Activated CD4-positive, alpha-beta memory T cell treated with anti-CD3 and anti-CD28 coated beads, Interleukin-2, amount 10 ng/mL, durations not matched to agents 7 days and 5 days (primary cell): ENCODE data around the gene LYPD6. TPM values are rescaled to one million over a fixed set of nuclear protein-coding genes. Genes with fewer than 3 reads are reported as not detected.

Experiments
- CTCF ChIA-PET: fragments of 350-600 bp; sonication (Branson Sonifier 250); formaldehyde crosslinking; loops from one replicate; lab custom pipeline; 2021; ENCODE audit warnings: antibody characterized with exemption, inconsistent platforms; lab: Charles Lee
- POLR2A ChIA-PET: fragments of 350-600 bp; sonication (Branson Sonifier 250); formaldehyde crosslinking; loops from one replicate; lab custom pipeline; 2021; ENCODE audit warnings: antibody characterized with exemption; lab: Charles Lee
- DNase-seq: peaks from one replicate; pipeline ENCODE4 v3.0.0-alpha.2; 2020
- H3K27ac Mint-ChIP-seq: one replicate; pipeline ENCODE4 v1.8.0; 2021; ENCODE audit warnings: mild to moderate bottlenecking, mixed read lengths
- H3K27me3 Mint-ChIP-seq: one replicate; pipeline ENCODE4 v1.8.0; 2021; ENCODE audit warnings: mixed read lengths
- H3K36me3 Mint-ChIP-seq: one replicate; pipeline ENCODE4 v1.8.0; 2021; ENCODE audit warnings: low read depth, mixed read lengths
- H3K4me1 Mint-ChIP-seq: one replicate; pipeline ENCODE4 v1.8.0; 2021; ENCODE audit warnings: mixed read lengths
- H3K4me3 Mint-ChIP-seq: one replicate; pipeline ENCODE4 v1.8.0; 2021; ENCODE audit warnings: mild to moderate bottlenecking, mixed read lengths
- H3K9me3 Mint-ChIP-seq: one replicate; pipeline ENCODE4 v1.8.0; 2021; ENCODE audit warnings: mixed read lengths
- total RNA-seq, 2 experiments: library from RNA; stranded (reverse); gene quantifications; one replicate each; pipeline ENCODE4 v1.2.3, GENCODE V29; 2021

LYPD6 gene
- total RNA-seq, 2 experiments from 2014 or later = not detected

DNA sequence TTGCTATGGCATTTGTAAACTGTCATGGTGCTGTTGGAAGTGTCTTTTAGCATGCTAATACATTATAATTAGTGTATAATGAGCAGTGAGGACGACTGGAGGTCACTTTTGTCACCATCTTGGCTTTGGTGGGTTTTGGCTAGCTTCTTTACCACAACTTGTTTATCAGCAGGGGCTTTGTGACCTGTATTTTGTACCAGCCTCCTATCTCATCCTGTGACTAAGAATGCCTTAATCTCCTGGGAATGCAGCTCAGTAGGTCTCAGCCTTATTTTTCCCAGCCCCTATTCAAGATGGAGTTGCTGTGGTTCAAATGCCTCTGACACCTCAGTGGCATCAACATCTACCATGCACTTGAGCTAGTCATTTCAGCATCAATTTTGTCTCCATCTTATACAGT is 29.7 kb downstream of the LYPD6 start:
- Mint-ChIP-seq H3K36me3 (no peaks in the 10 kb centered on the region), H3K27me3 (peaks cover 11% of the 10 kb centered on the region), H3K4me1 (no peaks in the 10 kb centered on the region), H3K4me3 (no peak overlapping the region), H3K9me3 (no peaks in the 10 kb centered on the region), H3K27ac (no peak overlapping the region)
- CTCF ChIA-PET = no interaction called here
- POLR2A ChIA-PET = no interaction called here
- DNase-seq = no peak

DNA sequence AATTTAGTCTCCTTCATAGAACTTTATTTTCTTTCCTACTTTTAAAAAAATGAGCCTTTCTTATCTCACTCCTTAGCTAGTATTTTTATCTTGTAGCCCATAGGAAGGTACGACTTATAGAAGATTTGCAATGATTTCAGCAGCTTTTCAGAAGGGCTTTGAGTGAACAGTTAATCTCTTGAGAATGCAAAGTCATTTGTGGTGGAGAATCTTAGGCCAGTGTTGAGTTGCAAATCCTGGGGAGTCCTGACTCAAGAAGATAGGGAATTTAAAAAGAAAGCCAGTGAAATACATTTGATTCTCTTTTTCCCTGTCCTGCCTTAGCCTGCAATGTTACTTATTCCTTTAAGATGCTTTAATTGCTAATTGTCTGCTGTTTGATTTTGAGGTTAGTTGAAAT is 33.6 kb downstream of the LYPD6 start:
- ChIA-PET CTCF (no interaction called here), POLR2A (no interaction called here)
- no peaks in the 10 kb centered on the region for H3K36me3 Mint-ChIP-seq
- H3K4me1 Mint-ChIP-seq = no peaks in the 10 kb centered on the region
- no peak for DNase-seq
- H3K9me3 Mint-ChIP-seq = no peaks in the 10 kb centered on the region
- peaks cover 18% of the 10 kb centered on the region for H3K27me3 Mint-ChIP-seq
- H3K4me3 Mint-ChIP-seq = no peak overlapping the region
- no peak overlapping the region for H3K27ac Mint-ChIP-seq

DNA sequence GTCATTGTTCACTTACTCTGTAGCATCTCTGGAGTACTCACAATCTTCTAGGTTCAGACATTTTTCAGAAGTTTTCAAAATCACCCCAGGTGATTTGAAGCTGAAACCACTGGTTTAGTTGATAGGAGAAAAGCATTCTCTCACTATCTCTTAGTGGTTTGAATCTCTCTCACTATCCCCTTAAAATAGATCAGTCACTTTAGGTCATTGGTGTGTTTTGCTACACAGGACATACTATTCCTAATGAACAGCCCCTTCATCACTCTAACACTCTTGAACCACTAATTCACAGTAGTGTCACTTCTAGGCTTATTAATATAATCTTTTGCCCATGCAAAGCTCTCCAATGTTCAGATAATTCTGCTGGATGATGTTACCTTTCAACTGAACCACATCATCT is 34.5 kb downstream of the LYPD6 start:
- Mint-ChIP-seq H3K27ac (no peak overlapping the region), H3K36me3 (no peaks in the 10 kb centered on the region), H3K4me1 (no peaks in the 10 kb centered on the region), H3K4me3 (no peak overlapping the region), H3K27me3 (peaks cover 22% of the 10 kb centered on the region), H3K9me3 (no peaks in the 10 kb centered on the region)
- CTCF ChIA-PET = no interaction called here
- no peak for DNase-seq
- POLR2A ChIA-PET = no interaction called here

DNA sequence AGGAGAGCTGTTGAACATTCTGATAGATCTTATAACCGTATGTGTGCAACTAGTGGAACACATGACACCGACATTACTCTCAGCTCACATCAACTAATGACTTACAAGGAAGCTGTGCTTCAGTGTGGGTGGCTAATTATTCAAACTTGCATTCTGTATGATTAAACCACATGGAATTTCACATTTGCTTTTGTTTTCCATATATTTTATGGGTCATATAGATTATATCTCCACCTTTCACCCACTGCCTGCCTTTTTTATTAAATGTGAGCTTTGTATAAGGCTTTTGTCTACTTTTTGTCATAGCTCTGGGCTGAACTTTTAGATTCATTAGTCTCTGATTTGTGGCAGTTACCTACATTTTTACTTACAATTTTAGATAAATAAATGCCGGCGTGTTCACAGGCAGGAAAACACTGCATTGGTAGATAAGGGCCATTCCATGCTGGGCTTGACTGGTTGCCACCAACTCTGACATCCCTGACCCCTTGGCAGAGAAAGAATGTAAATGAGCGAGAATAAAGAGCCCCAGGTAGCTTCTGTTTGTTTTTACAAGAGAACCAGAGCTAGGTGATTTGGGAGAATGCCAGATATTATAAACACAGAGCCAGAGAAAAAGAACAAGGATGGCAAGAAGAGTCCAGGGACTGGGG is 35.7 kb downstream of the LYPD6 start:
- ChIA-PET POLR2A (no interaction called here), CTCF (no interaction called here)

DNA sequence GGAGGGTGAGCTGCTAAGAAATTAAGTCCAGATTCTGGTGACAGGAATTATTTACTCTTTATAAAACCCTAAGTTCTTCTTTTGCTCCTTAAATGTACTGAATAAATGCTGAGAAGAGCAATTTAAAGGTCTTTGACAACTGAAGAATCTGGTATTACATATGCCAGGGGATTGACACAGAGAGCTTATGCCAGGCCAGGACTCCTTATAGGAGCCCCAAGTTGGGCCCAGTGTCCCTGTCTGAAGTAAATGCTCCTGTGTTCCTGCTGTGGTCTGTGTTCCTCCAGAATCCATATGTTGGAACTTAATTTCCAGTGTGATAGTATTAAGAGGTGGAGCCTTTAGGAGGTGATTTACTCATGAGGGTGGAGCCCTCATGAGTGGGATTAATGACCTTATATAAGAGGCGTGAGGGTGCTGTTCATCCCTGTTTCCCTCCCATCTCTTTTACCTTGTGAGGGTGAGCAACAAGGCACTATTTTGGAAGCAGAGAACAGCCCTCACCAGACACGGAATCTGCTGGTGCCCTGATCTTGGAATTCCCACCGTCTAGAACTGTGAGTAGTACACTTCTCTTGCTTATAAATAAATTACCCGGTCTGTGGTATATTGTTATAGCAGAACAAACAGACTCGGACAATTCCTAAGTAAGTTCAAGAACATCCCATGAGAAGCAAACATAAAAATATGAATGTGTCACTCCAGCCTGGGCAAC is 39.8 kb downstream of the LYPD6 start:
- no peaks in the 10 kb centered on the region for H3K36me3 Mint-ChIP-seq
- H3K9me3 Mint-ChIP-seq = no peaks in the 10 kb centered on the region
- no peak overlapping the region for H3K4me3 Mint-ChIP-seq
- DNase-seq = no peak
- no peak overlapping the region for H3K27ac Mint-ChIP-seq
- ChIA-PET POLR2A (no interaction called here), CTCF (no interaction called here)
- H3K4me1 Mint-ChIP-seq = no peaks in the 10 kb centered on the region
- peaks cover 16% of the 10 kb centered on the region for H3K27me3 Mint-ChIP-seq

More for the DNA sequence above, 35.7 kb downstream of the LYPD6 start:
- no peak for DNase-seq
- Mint-ChIP-seq H3K27me3 (peaks cover 22% of the 10 kb centered on the region), H3K4me3 (no peak overlapping the region), H3K4me1 (no peaks in the 10 kb centered on the region), H3K9me3 (no peaks in the 10 kb centered on the region), H3K27ac (no peak overlapping the region), H3K36me3 (no peaks in the 10 kb centered on the region)

DNA sequence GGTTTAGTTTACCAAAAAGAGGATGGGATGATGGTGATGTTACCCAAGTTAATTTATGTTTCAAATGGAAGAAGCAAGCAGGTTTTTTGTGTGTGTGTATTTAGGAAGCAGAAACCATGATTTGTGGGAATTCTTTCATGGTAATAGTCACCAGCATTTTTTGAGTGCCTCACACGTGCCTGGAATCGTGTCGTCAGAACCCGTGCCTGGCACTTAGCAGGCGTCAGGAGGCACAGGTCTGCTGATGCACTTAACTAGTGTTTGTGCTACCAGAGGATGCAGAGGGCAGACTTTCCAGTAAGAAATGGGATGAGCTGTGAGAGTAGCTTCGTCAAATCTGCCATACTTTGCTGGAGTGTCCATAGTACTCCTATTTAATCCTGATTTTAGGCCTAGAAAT is 41.1 kb downstream of the LYPD6 start:
- CTCF ChIA-PET = no interaction called here
- Mint-ChIP-seq H3K27ac (no peak overlapping the region), H3K4me3 (no peak overlapping the region)

DNA sequence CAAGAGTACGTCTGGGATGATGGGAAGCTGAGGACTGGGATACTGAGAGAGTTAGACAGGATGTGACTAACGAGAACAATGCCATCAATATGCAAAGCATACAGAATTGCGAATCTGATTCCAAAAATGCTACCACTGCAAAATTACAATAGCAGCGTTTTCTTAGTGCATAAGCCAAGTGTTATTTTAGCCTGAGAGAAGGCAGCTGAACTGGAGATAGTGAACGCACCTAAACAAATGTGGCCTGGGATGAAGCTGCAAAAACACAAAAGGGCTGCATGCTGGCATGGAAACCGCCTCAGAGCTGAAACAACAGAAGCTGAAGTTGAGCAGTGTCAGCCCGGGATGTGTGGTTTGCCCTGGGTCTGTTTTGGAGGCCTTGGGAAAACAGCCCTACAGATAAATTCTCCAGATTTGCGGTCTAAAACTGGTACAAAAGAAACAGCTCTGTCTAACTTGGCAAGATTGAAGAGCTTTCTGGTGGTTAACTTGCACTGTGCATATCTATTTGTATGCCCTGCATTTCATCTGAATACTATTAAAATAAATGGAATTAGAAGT is 45.5 kb downstream of the LYPD6 start:
- Mint-ChIP-seq H3K4me1 (no peaks in the 10 kb centered on the region), H3K4me3 (no peak overlapping the region), H3K9me3 (no peaks in the 10 kb centered on the region), H3K27ac (no peak overlapping the region), H3K36me3 (no peaks in the 10 kb centered on the region), H3K27me3 (peaks cover 5% of the 10 kb centered on the region)
- ChIA-PET CTCF (no interaction called here), POLR2A (no interaction called here)
- DNase-seq = no peak

More for the DNA sequence above, 41.1 kb downstream of the LYPD6 start:
- no peaks in the 10 kb centered on the region for H3K36me3 Mint-ChIP-seq
- peaks cover 15% of the 10 kb centered on the region for H3K27me3 Mint-ChIP-seq
- POLR2A ChIA-PET = no interaction called here
- H3K9me3 Mint-ChIP-seq = no peaks in the 10 kb centered on the region
- DNase-seq = no peak
- no peaks in the 10 kb centered on the region for H3K4me1 Mint-ChIP-seq

DNA sequence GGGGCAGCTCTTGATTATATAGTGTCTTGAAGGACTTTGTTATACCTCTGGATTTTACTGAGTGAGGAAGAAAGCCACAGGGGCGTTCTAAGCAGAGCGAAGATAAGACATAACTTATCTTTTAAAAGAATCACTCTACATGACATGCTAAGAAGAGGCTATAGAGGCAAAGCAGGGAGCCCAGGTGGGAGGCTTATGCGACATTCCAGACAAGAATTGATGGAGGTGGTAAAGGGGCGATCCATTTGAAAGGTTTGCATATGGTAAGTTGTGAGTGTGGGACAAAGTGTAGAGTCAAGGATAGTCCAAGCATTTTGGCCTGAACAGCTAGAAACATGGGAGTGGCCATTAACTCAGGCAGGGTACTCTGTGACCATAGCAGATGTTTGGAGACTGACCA is 49.8 kb downstream of the LYPD6 start:
- H3K36me3 Mint-ChIP-seq = no peaks in the 10 kb centered on the region
- ChIA-PET CTCF (no interaction called here), POLR2A (no interaction called here)
- peaks cover 4% of the 10 kb centered on the region for H3K27me3 Mint-ChIP-seq
- H3K4me3 Mint-ChIP-seq = no peak overlapping the region
- no peaks in the 10 kb centered on the region for H3K4me1 Mint-ChIP-seq
- no peaks in the 10 kb centered on the region for H3K9me3 Mint-ChIP-seq
- no peak for DNase-seq
- no peak overlapping the region for H3K27ac Mint-ChIP-seq

DNA sequence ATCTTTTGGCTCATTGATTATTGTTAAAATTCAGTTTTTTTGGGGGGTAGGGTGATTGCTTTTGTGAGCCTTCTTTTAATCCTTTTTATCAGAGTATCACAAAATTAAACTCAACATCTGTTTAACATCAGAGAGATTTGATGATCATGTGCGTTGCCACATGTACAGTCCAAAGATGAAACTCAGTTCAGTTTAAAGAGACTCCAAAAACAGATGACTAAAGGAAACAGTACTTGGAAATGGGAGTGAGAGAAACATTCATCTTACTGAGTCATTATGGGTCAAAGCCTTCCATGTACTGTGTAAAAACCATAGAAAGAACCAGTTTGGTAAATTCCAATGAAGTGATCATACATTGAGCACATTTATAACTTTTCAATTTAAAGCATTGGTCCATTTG is 53.0 kb downstream of the LYPD6 start:
- H3K9me3 Mint-ChIP-seq = no peaks in the 10 kb centered on the region
- POLR2A ChIA-PET = no interaction called here
- no peaks in the 10 kb centered on the region for H3K36me3 Mint-ChIP-seq
- no peaks in the 10 kb centered on the region for H3K4me1 Mint-ChIP-seq
- no peak overlapping the region for H3K27ac Mint-ChIP-seq
- peaks cover 5% of the 10 kb centered on the region for H3K27me3 Mint-ChIP-seq
- no peak overlapping the region for H3K4me3 Mint-ChIP-seq
- DNase-seq = no peak
- CTCF ChIA-PET = no interaction called here

DNA sequence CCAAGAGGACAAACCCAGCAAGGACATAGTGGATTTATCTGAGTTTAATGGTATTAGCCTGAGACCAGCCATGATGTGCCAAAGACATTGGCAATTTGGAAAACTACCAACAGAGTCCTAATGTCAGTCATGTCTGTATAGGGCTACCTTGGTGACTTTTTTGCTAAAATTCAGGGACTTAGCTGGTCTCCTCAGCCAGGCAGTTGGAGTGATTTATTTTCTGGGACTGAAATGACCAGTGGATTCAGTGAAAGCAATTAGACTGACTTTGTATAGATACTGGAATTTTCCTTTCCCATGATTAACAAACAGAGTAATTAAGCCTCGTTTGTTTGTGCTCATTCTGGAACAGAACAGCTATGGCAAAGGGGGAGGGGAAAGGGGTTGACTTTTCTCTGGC is 55.0 kb downstream of the LYPD6 start:
- no peaks in the 10 kb centered on the region for H3K9me3 Mint-ChIP-seq
- CTCF ChIA-PET = no interaction called here
- H3K36me3 Mint-ChIP-seq = no peaks in the 10 kb centered on the region
- DNase-seq = no peak
- no peaks in the 10 kb centered on the region for H3K4me1 Mint-ChIP-seq
- H3K27ac Mint-ChIP-seq = no peak overlapping the region
- peaks cover 5% of the 10 kb centered on the region for H3K27me3 Mint-ChIP-seq
- H3K4me3 Mint-ChIP-seq = no peak overlapping the region
- POLR2A ChIA-PET = no interaction called here

DNA sequence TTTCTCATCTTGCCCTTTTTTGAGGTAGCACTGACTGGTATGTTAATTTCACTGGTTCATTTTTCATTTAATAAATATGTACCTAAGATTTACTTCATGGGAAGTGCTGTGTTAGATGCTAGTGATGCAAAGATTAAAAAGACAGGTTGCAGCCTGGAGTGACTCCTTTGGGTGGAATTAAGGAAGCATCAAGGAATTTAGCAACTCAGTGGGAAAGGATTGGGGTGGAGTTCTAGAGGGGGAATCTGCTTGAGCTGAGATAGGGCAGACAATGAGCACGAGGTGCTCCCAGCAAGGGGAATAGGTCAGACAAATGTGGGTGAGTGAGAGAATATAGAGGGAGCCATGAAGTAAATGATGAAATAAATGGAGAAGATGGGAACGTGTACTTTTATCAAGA is 57.0 kb downstream of the LYPD6 start:
- Mint-ChIP-seq H3K4me1 (no peaks in the 10 kb centered on the region), H3K27ac (no peak overlapping the region), H3K4me3 (no peak overlapping the region), H3K27me3 (peaks cover 3% of the 10 kb centered on the region), H3K36me3 (no peaks in the 10 kb centered on the region), H3K9me3 (no peaks in the 10 kb centered on the region)
- no peak for DNase-seq
- ChIA-PET POLR2A (no interaction called here), CTCF (no interaction called here)

DNA sequence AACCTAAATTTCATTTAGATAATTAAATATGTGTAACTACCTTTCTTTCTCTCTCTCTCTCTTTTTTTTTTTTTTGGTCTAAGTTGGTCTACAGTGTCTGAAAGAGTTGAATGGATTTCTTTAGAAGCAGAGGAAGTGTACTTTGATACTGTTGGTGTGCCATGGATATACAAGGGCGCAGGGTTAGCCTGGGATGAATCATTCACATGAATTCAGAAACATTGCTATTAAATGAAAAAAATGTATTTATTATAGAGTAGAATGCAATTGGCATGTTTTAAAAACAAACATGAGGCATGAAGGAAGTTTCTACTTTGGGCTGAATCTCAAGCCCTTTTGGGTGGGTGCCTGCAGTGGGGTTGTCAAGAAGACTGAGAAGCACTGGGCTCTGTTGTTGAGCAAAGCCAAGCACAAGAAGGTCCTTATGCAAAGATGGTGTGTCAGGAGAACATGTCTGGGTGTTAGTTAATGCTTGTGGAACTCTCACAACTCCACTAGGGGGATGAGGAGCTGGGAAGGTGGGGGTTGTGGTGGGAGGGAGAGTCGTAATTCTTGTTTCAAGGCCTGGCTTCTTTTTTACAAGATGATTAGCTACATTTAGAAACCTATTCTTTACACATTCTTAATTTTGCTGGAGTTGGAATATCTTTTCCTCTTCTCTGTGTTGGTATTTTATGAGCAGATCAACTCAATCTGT is 57.9 kb downstream of the LYPD6 start:
- H3K4me1 Mint-ChIP-seq = no peaks in the 10 kb centered on the region
- H3K9me3 Mint-ChIP-seq = no peaks in the 10 kb centered on the region
- ChIA-PET POLR2A (no interaction called here), CTCF (no interaction called here)
- no peak overlapping the region for H3K4me3 Mint-ChIP-seq
- H3K27me3 Mint-ChIP-seq = peaks cover 2% of the 10 kb centered on the region
- H3K36me3 Mint-ChIP-seq = no peaks in the 10 kb centered on the region
- DNase-seq = no peak
- no peak overlapping the region for H3K27ac Mint-ChIP-seq

DNA sequence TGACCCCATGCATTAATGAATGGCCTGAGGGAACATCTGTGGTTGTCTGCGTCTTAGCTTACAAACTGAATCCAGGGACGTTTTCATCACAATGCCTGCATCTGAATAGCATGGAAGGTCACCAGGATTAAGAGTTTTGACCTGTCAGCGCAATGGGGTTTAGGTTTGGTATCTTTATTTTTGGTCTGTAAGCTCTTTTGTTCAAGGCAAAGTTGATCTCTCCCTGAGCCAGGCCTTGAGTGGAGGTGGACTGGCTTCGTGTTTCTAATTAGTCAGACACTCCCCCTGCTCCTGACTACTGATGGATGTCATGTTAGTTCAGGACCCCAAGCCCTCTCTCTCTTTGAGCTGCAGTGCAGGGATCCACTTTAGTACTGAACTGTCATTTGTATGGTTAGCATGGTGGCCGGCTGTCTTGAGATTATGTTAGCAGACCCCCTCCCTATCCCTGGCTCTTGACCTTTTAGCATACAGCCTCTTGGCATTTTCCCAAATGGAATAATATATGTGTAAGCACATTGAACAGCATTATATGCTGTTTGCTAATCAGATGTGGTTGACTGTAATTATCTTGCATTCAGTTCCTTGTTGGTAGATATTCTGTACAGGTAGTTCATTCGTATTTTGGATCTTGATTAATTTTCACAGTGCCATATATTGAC is 59.2 kb downstream of the LYPD6 start:
- Mint-ChIP-seq H3K9me3 (no peaks in the 10 kb centered on the region), H3K4me3 (no peak overlapping the region), H3K27me3 (peaks cover 2% of the 10 kb centered on the region), H3K36me3 (no peaks in the 10 kb centered on the region), H3K4me1 (no peaks in the 10 kb centered on the region), H3K27ac (no peak overlapping the region)
- ChIA-PET CTCF (no interaction called here), POLR2A (interaction anchor here (0.6 kb wide), 1 partner anchor 1227 kb away, joined by 3 read pairs; no protein-coding TSS in a partner anchor)
- DNase-seq = no peak
